Measurements from ENCODE around the gene FLT4.
"Not testable (repeated sequence)": the region's sequence is repeated elsewhere in the genome, so short reads cannot be mapped to it uniquely, and the experiment has no call there.

Gene FLT4

DNA sequence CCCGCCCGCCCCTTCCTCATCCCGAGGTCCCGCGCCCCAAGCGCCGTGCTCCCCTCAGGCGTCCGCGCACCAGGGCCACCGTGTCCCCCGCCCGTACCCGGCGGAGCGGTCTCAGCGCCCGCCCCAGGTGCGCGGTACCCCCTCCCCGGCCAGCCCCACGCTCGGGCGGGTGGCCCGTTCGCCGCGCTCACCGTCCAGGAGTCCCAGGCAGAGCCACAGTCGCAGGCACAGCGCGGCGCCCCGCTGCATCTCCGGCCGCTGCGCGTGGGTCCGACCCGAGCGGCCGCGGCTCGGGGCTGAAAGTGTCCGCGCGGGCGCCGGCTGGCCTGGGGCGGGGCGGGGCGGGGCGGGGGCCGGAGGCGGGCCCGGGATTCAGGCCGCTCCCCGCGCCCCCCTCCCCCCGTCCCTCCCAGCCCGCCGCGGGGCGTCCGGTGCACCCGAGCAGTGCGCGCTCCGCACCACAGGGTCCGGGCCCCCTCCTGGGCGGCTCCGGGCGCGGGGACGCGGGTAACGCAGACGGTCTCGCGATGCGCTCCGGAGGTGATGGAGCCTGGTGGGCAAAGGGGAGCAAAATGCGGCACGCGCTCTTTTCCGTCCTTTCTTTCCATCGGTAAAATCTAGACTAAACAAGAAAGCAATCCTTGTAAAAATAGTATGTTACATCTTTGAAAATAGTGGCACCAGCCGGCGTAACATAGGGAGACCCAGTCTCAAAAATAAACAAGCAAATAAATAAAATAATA, at the start of gene FLT4:
TSS of gene FLT4 (minus strand) at position 304 of the 743 bp plus-strand sequence. CDS start at position 249, 55 bp downstream.
- in situ Hi-C loops (cut with MboI; ENCODE audit: low sequenced_read_pairs) = no loop called here

DNA sequence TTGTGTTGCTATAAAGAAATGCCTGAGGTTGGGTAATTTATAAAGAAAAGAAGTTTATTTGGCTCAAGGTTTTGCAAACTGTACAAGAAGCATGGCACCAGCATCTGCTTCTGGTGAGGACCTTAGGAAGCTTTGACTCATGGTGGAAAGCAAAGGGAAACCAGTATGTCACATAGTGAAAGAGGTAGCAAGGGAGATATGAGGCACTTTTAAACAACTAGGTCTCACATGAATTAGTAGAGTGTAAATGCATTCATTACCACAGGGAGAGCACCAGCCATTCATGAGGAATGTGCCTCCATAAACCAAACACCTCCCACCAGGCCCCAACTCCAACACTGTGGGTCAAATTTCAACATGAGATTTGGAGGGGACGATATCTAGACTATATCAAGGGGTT, 49.6 kb upstream of the FLT4 start:
- in situ Hi-C loops (cut with MboI; ENCODE audit: low sequenced_read_pairs) = no loop called here

DNA sequence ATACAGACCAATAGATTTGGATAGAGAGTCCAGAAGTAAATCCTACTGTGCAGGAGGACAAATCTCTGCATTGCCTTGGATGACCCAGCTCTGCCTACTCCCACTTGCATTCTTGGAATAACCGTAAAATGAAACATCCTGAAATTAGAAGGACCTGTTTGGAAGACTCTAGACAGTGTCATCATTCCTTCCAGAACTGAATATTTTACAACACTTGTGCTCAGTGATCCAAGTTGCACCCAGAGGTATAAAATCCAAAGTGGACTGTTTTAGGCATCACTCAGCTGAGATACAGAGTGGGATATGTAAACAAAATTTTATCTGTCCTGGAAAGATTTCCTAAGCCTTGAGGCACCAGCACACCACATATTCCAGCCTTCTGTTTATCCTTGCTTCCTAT, 46.7 kb upstream of the FLT4 start:
- in situ Hi-C loops (cut with MboI; ENCODE audit: low sequenced_read_pairs) = no loop called here

DNA sequence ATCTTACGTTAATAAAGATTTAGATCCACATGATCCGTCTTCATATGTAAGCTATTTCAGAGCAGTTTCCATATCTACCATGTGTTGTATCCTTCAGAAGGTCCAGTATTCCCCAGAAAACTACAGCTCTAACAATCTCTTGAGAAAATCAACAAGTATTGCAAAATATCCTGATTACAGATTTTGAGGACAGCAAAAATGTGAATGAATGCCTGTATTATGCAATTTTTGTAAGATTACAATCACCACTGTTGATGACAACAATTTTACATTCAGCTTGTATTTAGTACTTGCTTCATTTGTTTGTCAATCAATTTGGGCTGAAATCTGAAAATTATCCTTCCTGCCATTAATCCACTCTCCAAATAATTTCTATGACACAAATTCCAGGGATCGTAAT, 43.0 kb upstream of the FLT4 start:
- in situ Hi-C loops (cut with MboI; ENCODE audit: low sequenced_read_pairs) = no loop called here

DNA sequence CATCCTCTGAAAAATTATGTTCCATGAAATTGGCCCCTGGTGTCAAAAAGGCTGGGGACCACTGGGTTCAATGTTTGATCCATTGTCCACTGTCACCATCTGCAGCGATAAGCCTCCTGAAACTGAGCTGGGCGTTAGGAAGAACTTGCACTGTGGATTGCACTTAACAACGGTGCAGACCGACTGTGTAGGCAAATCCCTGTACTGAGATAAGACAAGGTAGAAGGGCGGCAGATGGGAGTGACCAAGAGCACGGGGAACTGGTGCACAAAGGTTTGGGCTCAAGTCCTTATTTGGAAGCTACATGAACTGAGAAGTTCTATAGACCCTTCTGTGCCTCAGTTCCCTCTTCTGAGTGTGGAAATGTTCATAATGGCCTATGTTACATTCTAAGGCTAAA, 41.6 kb upstream of the FLT4 start:
- in situ Hi-C loops (cut with MboI; ENCODE audit: low sequenced_read_pairs) = no loop called here

DNA sequence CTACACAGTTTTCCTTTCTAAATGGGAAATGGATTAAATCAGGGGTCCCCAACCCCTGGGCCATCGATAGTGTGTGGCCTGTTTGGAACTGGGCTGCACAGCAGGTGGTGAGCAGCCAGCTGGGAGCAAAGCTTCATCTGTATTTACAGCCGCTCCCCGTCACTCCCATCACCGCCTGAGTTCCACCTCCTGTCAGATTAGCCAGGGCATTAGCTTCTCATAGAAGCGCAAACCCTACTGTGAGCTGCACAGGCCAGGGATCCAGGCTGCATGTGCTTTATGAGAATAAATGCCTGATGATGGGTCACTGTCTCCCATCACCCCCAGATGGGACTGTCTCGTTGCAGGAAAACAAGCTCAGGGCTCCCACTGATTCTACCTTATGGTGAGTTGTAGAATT, 41.2 kb upstream of the FLT4 start:
- in situ Hi-C loops (cut with MboI; ENCODE audit: low sequenced_read_pairs) = no loop called here

DNA sequence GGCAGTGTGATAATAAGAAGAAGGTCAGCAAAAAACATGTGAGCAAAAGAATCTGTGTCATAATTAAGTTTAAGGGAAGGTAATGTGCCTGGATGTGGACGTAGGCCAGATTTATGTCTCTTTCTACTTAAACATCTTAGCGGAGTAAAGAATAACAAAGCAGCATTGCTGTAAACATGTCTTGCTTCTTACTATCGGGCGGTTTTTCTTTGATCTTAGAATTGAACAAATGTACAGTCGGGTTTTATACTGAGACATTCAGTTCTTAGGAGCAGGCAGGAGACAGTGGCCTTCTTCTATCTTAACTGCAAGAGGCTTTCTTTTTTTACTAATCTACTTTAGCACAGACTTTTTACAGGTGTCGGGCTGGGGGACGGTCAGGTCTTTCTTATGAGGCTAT, 40.4 kb upstream of the FLT4 start:
- in situ Hi-C loops (cut with MboI; ENCODE audit: low sequenced_read_pairs) = no loop called here

DNA sequence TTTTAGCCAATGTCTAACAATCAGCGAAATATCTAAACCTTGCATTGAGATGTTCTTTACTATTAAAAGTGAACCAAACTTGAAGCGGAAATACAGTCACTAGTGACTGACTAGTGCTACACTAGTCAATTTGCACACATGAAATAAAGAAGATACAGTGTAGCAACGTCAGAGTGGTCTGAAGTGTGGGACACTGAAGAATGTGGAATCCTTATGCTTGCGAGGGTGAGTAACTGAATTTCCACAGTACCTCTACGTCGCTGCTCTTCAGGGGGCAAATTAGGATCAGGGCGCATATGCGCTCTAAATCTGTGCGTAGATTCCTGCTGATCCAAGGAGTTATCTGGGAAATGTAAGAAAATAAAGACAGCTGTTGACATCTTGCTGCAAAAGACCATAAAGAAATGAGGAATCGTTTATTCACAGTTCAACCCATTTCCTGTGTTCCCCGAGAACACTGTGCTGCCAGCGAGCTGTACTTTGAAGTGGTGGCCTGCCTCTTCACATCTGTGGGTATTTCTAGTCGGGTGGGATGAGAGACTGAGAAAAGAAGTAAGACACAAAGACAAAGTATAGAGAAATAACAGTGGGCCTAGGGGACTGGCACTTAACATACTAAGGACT, 39.8 kb upstream of the FLT4 start:
- in situ Hi-C loops (cut with MboI; ENCODE audit: low sequenced_read_pairs) = no loop called here

DNA sequence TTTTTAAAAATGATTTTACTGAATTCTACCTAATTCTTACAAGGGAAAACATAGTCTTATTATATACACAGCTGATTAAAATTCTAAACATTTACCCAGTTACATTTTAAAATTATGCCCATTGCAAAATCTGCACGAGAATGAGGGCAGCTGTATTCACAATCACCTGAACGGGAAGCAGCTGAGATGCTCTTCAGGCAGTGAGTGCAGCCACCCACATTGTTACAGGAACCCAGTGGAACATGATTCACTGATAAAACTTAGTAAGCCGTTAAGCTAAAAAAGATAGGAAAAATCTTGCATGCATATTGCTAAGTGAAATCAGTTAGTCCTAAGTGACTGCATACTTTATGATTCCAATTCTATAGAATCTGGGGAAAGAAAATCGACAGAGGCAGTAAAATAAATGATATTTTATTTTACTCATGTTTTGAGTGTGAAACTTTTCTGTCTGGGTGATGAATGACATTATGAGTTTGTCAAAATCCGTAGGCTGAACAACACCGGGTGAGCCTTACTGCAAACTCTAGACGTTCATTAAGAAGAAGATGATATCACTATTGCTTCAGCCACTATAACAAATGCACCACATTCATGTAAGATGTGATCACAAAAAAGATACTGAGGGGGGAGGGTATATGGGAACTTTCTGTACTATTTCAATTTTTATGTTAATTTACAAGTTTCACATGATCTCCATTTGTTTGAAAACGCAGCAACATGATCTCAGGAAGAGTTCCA, 39.1 kb upstream of the FLT4 start:
- in situ Hi-C loops (cut with MboI; ENCODE audit: low sequenced_read_pairs) = no loop called here

DNA sequence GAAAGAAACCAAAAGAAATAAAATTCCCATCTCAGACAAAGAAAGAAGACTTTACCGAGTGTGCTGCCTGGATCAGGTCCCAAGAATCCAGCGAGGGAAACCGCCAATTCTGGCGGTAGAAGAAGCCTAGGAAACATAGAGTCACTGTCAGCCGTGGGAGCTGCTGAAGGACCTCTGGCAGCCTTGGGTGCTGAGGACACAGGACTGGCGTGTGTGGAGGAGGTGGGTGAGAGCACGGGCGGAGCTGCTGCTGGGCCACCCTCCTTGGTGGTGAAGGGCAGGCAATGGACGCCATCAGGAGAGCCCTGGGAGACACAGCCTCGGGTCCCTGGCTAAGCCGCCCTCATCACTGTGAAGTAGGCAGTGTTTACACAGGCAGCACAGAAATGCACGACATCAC, 37.4 kb upstream of the FLT4 start:
- in situ Hi-C loops (cut with MboI; ENCODE audit: low sequenced_read_pairs) = not testable (repeated sequence)

DNA sequence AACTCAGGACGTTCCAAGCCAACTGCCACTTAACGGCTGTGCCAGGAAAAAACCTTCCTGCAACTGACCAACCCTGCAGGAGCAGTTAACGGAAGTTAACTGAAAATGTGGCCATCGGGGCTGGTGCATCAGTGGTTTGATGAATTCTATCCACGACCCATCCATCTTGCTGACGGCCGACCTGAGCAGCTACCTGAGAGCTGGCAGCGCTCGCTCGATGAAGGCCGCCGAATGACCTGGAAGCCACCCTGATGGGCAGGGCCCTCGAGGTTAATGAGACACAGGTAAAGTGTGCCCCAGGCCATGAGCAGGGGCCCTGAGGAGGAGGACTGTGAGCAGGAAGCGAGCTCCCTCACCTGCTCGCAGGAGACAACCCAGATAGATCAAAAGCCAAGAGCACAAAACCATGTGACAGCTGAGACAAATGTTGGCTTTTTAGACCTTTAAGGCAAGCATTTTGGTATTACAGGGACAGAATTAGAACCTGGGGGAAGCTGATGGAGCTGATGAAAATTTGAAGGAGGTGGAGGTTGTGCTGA, 35.3 kb upstream of the FLT4 start:
- in situ Hi-C loops (cut with MboI; ENCODE audit: low sequenced_read_pairs) = no loop called here

DNA sequence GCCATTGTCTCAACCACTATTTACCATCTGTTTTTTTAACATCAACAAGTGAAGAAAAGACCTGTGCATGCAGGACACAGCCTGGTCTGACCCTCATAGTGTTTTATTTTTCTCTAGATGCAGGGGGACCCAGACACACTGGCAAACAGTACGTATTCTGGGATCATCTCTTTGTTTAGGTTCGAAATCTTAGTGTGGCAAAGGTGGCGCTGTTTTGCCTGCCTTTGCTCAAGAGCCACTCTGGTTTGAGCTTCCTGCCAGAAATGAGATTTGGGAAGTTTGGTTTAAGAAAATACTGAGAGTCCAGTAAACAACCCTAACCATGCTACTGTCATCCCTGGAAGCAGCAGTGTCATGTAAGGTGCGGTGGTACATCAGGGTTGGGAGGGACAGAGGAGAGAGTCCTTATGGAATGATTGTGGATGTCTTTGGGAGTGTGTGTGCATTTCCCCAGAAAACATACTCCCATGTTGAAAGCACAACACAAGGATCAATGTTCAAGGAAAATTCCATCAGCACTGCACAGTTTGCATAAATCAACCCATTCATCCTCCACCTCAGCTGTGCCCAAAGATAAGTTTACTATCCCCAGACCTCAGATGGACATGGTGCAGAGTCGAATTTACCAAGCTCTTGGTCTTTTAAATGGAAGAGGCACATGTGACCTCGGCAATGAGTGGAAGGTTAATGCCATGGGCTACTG, 34.0 kb upstream of the FLT4 start:
- in situ Hi-C loops (cut with MboI; ENCODE audit: low sequenced_read_pairs) = no loop called here

DNA sequence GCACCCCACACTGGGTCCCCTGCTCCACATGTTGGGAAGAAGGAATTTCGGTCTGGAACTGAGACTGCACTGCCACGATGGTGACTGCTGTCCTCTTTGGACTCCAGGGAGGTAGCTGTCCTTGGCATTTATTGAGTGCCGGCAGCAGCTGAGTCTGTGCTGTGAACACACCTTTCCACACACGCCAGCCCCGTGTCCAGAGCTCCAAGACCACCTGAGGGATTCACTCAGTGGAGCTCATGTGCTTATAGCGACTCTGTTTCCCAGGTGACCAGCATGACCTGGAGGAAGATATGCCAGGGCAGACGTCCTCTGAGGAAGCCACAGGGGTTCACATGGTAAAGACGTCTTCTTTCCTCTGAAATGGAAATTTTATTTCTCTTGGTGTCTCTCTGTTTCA, 33.2 kb upstream of the FLT4 start:
- in situ Hi-C loops (cut with MboI; ENCODE audit: low sequenced_read_pairs) = no loop called here

DNA sequence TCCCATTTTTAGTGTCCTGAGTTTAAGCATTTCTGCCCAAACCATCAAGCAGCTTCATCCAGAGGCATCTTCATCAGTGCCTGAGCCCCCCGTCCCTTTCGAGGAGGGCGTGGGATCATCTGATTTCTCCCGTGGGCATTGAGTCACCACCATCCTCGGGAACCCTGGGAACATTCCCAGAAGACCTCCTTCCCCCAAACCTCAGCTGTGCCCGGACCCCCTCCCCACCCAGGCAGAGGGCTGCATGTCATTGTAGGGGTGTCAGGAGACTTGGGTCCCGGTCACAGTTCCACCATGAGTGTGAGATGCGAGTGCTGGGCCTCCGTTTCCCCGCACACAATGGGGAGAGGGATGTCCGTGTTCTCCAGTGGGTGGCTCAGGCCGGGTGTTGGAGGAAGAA, 32.6 kb upstream of the FLT4 start:
- in situ Hi-C loops (cut with MboI; ENCODE audit: low sequenced_read_pairs) = not testable (repeated sequence)

DNA sequence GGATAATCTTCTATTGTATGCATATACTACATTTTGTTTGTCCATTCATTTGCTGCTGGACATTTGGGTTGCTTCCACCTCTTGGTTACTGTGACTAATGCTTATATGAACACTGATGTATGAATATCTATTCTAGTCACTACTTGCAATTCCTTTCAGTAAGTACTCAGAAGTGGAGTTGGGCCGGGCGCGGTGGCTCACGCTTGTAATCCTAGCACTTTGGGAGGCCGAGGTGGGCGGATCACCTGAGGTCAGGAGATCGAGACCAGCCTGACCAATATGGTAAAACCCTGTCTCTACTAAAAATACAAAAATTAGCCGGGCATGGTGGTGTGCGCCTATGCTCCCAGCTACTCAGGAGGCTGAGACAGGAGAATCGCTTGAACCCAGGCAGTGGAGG, 28.9 kb upstream of the FLT4 start:
- in situ Hi-C loops (cut with MboI; ENCODE audit: low sequenced_read_pairs) = not testable (repeated sequence)

DNA sequence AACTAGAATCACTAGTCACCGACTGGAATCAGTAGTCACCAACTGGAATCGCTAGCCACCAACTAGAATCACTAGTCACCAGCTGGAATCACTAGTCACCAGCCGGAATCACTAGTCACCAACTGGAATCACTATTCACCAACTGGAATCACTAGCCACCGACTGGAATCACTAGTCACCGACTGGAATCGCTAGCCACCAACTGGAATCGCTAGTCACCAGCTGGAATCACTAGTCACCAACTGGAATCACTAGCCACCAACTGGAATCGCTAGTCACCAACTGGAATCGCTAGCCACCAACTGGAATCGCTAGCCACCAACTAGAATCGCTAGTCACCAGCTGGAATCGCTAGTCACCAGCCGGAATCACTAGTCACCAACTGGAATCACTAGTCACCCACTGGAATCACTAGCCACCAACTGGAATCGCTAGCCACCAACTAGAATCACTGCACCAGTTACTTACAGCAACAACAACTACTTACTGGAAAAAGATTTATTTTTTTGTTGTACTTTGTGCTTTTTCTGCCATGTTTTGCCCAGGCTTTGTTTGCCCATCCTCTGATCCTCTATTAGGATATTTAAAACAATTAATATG, 25.7 kb upstream of the FLT4 start:
- in situ Hi-C loops (cut with MboI; ENCODE audit: low sequenced_read_pairs) = no loop called here

DNA sequence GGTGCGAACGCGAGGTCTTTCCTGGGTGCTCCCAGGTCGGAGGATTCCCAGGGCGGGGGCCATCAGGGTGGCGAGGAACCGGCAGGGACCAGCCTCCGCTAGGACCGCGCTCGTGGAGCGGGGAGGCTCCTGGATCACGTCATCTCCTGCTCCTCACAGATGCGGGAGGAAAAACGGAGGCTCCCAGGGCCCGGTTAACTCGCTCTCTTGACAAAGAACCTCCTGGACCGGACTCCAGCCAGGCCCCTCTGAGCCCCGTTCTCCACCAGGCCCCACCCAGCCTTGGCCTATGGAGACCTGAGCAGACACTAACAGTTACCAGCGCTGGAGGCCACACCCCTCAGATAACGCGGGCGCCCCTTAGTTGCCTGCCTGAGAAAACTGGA, 24.7 kb upstream of the FLT4 start:
- in situ Hi-C loops (cut with MboI; ENCODE audit: low sequenced_read_pairs) = not testable (repeated sequence)

DNA sequence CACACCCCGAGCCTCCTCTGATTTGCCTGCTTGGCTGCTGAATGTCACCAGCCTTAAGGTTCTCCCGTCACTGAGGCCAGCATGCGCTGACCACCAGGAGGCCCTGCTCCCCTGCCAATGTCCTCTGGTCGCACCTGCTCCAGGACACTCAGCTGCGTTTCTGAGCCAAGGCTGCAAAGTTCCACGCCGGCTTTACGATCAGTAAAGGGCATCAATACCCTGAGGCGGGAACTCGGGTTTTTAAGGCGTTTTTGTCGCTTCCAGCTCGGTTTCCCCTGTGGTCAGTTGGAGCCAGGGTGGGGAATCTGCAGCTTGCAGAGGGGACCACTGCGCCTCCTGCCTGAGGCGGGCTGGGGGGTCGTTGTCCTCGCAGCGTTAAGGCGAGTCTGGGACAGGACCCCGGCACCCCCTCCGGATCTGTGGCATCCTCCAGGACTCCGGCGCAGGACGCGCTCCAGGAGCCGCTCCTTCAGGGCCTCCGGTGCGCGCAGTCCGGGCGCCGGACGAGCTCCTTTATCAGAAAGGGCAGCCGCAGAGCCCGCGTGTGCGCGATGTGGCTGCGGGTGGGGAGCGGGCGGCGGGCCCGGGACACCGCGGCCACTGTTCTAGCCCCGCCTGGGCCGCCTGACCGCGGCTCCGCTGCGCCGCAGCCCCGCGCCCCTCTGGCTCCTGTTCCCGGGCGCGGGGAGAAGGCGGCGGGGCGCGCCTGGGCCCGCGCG, 24.1 kb upstream of the FLT4 start:
- in situ Hi-C loops (cut with MboI; ENCODE audit: low sequenced_read_pairs) = no loop called here

DNA sequence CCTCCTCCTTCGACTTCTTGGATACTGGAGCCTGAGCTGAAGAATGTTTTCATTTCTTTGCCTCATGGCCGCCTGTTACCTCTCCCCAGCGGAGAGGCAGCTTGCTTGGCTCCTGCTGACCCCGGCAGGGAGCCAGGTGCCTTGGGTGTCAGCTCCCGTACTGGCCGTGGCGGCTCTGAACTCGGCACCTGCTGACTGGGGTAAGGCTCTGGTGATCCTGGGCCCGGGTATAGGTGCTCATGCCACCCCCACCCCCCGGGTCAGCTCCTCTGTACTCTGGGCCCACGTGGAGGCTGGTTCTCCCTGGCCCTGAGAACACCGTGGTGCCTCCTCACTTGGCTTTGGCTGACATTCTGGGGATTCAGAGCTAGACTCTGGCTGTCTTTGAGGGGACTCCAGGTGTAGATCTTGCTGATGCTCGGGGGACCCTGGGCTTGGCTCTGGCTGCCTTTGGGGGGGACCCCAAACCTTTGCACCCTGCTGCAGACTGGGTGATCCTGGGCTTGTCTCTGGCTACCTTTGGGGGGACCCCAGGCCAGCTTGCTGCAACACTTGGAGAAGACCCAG, 22.6 kb upstream of the FLT4 start:
- in situ Hi-C loops (cut with MboI; ENCODE audit: low sequenced_read_pairs) = not testable (repeated sequence)
